ENCODE measurements around the gene LGR6. TPM values are rescaled to one million over a fixed set of nuclear protein-coding genes. Genes with fewer than 3 reads are reported as not detected.

Gene LGR6
- total RNA-seq, 3 donors from 2014 or later = 2.6 to 11.3 TPM; not detected in 1

GRCh38 chr1:202200669-202201068, 7.1 kb downstream of the LGR6 start:
- H3K27me3 ChIP-seq = no peaks in the 10 kb centered on the region
- intact Hi-C loops (cut with DNase I; ENCODE audit: low total_unique reads) = no loop called here
- peaks cover 0 to 7% of the 10 kb centered on the region in 2 donors for H3K4me1 ChIP-seq
- no peaks in the 10 kb centered on the region for H3K36me3 ChIP-seq
- no peaks in the 10 kb centered on the region for H3K9me3 ChIP-seq
- TF ChIP-seq CTCF (IDR thresholded peaks at IDR 0.05) (no peak), POLR2AphosphoS5 (IDR thresholded peaks at IDR 0.05) (no peak), POLR2A (IDR thresholded peaks at IDR 0.05) (no peak)
- no peak overlapping the region for H3K4me3 ChIP-seq
- H3K27ac ChIP-seq = peak overlapping the region; percentile 66 to 77
- DNase-seq (ENCODE audit: low spot score in 2 of 2) = peak in 1 of 2 donors; percentile 63

DNA sequence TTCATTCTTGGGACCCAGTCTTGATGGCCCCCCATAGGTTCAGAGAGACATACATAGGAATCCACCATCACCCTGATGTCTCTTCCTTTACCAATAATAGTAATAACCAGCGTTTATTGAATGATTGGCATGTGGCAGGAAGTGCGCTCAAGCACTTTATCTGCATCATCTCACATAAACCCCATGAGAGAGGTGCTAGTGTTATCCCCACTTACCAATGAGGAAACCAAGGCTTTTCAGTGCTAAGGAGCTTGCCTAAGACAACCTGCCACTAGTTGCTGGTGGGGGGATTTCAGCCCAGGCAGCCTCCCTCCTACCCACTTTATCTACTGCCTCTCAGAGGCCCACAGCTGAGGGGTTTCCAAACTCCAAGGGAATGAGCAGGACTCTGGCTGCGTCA, 7.7 kb downstream of the LGR6 start:
- H3K36me3 ChIP-seq = no peaks in the 10 kb centered on the region
- peaks cover 0 to 7% of the 10 kb centered on the region in 2 donors for H3K4me1 ChIP-seq
- no peak for DNase-seq (ENCODE audit: low spot score in 2 of 2)
- intact Hi-C loops (cut with DNase I; ENCODE audit: low total_unique reads) = no loop called here
- TF ChIP-seq POLR2A (IDR thresholded peaks at IDR 0.05) (no peak), POLR2AphosphoS5 (IDR thresholded peaks at IDR 0.05) (no peak), CTCF (IDR thresholded peaks at IDR 0.05) (no peak)
- H3K4me3 ChIP-seq = no peak overlapping the region
- peak overlapping the region; percentile 66 to 77 for H3K27ac ChIP-seq
- no peaks in the 10 kb centered on the region for H3K9me3 ChIP-seq
- no peaks in the 10 kb centered on the region for H3K27me3 ChIP-seq

DNA sequence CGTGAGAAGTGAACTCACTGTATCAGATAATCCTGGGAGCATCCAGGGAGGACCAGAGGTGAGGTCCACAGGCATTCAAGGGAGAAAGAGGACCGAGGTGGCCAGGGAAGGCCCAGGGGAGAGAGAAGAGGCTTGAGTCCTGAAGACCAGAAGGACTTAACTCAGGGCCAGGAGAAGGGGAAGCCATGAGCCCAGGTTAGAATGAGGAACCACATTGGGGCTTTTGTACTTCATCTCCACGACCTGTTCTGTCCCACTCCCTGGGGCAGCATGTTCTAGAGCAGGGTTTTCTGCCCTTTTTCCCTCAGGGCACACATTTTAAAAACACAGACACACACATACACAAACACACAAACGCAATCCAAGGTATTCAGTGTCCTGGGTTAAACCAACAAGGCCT, 8.4 kb downstream of the LGR6 start:
- Histone ChIP-seq H3K36me3 (no peaks in the 10 kb centered on the region), H3K9me3 (no peaks in the 10 kb centered on the region), H3K27me3 (no peaks in the 10 kb centered on the region), H3K4me3 (no peak overlapping the region), H3K4me1 (peaks cover 0 to 7% of the 10 kb centered on the region in 2 donors), H3K27ac (no peak overlapping the region)
- intact Hi-C loops (cut with DNase I; ENCODE audit: low total_unique reads) = no loop called here
- DNase-seq (ENCODE audit: low spot score in 2 of 2) = no peak
- no peak for TF ChIP-seq POLR2AphosphoS5 (IDR thresholded peaks at IDR 0.05)
- no peak for TF ChIP-seq CTCF (IDR thresholded peaks at IDR 0.05)
- TF ChIP-seq POLR2A (IDR thresholded peaks at IDR 0.05) = no peak

GRCh38 chr1:202202500-202203168, 9.0 kb downstream of the LGR6 start:
- no peak for DNase-seq (ENCODE audit: low spot score in 2 of 2)

More at GRCh38 chr1:202202500-202203168, 9.0 kb downstream of the LGR6 start:
- H3K9me3 ChIP-seq = no peaks in the 10 kb centered on the region
- H3K36me3 ChIP-seq = no peaks in the 10 kb centered on the region
- TF ChIP-seq POLR2A (IDR thresholded peaks at IDR 0.05) = no peak
- no peak for TF ChIP-seq CTCF (IDR thresholded peaks at IDR 0.05)
- TF ChIP-seq POLR2AphosphoS5 (IDR thresholded peaks at IDR 0.05) = no peak
- peaks cover 0 to 7% of the 10 kb centered on the region in 2 donors for H3K4me1 ChIP-seq
- H3K4me3 ChIP-seq = no peak overlapping the region
- intact Hi-C loops (cut with DNase I; ENCODE audit: low total_unique reads) = no loop called here
- H3K27me3 ChIP-seq = no peaks in the 10 kb centered on the region
- no peak overlapping the region for H3K27ac ChIP-seq

Measured in breast epithelium (tissue), 4 donors.